Activated CD8-positive, alpha-beta memory T cell treated with anti-CD3 and anti-CD28 coated beads, Interleukin-2, amount 10 ng/mL, durations not matched to agents 7 days and 5 days (primary cell): ENCODE results near the gene FRMPD1. TPM values are rescaled to one million over a fixed set of nuclear protein-coding genes. Genes with fewer than 3 reads are reported as not detected.
"Not testable (repeated sequence)": the region's sequence is repeated elsewhere in the genome, so short reads cannot be mapped to it uniquely, and the experiment has no call there.

ENCODE experiments used
- ATAC-seq: fragments of 150-1000 bp; cut with Tn5 transposase; one replicate; pipeline ENCODE4 v1.10.0; 2021; ENCODE audit warnings: moderate library complexity
- CTCF ChIA-PET: fragments of 350-600 bp; sonication (Branson Sonifier 250); formaldehyde crosslinking; loops from one replicate; lab custom pipeline; 2021; ENCODE audit warnings: antibody characterized with exemption; lab: Charles Lee
- DNase-seq: peaks from one replicate; pipeline ENCODE4 v3.0.0-alpha.2; 2020
- H3K27ac Mint-ChIP-seq: one replicate; pipeline ENCODE4 v1.8.0; 2021; ENCODE audit warnings: mild to moderate bottlenecking, mixed read lengths
- H3K27me3 Mint-ChIP-seq: one replicate; pipeline ENCODE4 v1.8.0; 2021; ENCODE audit warnings: mixed read lengths
- H3K36me3 Mint-ChIP-seq: one replicate; pipeline ENCODE4 v1.8.0; 2021; ENCODE audit warnings: mild to moderate bottlenecking, mixed read lengths
- H3K4me1 Mint-ChIP-seq: one replicate; pipeline ENCODE4 v1.8.0; 2021; ENCODE audit warnings: mixed read lengths
- H3K4me3 Mint-ChIP-seq: one replicate; pipeline ENCODE4 v1.8.0; 2021; ENCODE audit warnings: mild to moderate bottlenecking, moderate library complexity, mixed read lengths
- H3K9me3 Mint-ChIP-seq: one replicate; pipeline ENCODE4 v1.8.0; 2022; ENCODE audit warnings: low read depth, mixed read lengths
- total RNA-seq, 2 experiments: library from RNA; stranded (reverse); gene quantifications; one replicate each; pipeline ENCODE4 v1.2.3, GENCODE V29; 2021

FRMPD1 gene
- total RNA-seq, 2 experiments from 2014 or later = not detected

DNA sequence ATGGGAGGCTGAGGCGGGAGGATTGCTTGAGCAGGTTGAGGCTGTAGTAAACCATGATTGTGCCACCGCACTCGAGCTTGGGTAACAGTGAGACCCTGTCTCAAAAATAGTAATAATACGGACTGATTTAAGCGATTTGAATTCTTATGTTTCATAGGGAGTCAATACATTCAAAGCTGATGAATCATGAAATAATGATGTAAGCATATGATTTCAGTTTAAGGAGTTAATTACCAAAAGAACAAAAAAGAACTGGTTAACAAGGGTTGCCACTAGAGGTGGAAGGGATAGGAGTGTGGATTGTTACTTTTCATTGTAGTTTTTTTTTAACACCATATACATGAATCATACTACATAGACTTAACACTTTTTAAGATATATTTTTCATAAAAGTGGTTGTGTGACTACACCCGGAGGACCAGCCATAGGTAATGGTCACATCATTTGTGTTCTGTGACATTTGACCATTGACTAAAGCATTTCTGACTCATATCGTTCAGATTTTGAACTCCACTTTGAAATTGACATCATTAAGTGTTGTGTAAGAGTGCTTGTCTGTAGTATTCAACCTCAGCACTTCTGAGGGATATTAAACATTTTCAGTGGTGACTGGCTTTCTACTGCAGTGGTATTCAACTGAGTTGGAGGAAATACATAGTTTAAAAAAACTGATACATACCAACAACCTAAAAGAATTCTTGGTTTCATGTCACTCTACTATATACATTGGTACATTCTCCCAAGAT, 109.8 kb downstream of the FRMPD1 start:
- DNase-seq (no peak), ATAC-seq (no peak)
- Mint-ChIP-seq H3K9me3 (no peaks in the 10 kb centered on the region), H3K36me3 (peaks cover 27% of the 10 kb centered on the region), H3K27ac (no peak overlapping the region), H3K27me3 (no peaks in the 10 kb centered on the region), H3K4me1 (peaks cover under 1% of the 10 kb centered on the region), H3K4me3 (no peak overlapping the region)
- CTCF ChIA-PET = interaction anchor here (1.1 kb wide), 1 partner anchor 9 kb away, joined by 4 read pairs; no protein-coding TSS in a partner anchor

DNA sequence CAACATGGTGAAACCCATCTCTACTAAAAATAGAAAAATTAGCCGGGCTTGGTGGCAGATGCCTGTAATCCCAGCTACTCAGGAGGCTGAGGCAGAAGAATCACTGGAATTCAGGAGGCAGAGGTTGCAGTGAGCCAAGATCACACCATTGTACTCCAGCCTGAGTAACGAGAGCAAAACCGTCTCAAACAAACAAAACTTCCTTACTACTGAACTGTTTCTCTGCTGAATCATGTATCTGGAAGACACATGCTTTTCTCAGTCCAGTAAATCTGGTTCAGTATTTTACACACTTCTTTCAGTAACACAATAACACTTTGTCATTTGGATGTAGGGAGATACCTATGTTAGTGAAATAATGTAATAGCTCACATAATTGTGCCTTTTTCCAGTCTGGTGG, 110.8 kb downstream of the FRMPD1 start:
- no peak for DNase-seq
- CTCF ChIA-PET = no interaction called here
- ATAC-seq = no peak
- H3K9me3 Mint-ChIP-seq = no peaks in the 10 kb centered on the region
- H3K36me3 Mint-ChIP-seq = peaks cover 29% of the 10 kb centered on the region
- H3K27ac Mint-ChIP-seq = no peak overlapping the region
- H3K27me3 Mint-ChIP-seq = no peaks in the 10 kb centered on the region
- no peak overlapping the region for H3K4me3 Mint-ChIP-seq
- no peaks in the 10 kb centered on the region for H3K4me1 Mint-ChIP-seq

DNA sequence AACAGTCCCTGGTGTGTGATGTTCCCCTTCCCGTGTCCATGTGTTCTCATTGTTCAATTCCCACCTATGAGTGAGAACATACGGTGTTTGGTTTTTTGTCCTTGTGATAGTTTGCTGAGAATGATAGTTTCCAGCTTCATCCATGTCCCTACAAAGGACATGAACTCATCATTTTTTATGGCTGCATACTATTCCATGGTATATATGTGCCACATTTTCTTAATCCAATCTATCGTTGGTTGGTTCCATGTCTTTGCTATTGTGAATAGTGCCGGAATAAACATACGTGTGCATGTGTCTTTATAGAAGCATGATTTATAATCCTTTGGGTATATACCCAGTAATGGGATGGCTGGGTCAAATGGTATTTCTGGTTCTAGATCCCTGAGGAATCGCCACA, 114.5 kb downstream of the FRMPD1 start:
- H3K27me3 Mint-ChIP-seq, H3K27ac Mint-ChIP-seq, H3K9me3 Mint-ChIP-seq, ATAC-seq, H3K4me1 Mint-ChIP-seq, CTCF ChIA-PET, DNase-seq, H3K4me3 Mint-ChIP-seq: not testable (repeated sequence)
- H3K36me3 Mint-ChIP-seq = peaks cover 39% of the 10 kb centered on the region

DNA sequence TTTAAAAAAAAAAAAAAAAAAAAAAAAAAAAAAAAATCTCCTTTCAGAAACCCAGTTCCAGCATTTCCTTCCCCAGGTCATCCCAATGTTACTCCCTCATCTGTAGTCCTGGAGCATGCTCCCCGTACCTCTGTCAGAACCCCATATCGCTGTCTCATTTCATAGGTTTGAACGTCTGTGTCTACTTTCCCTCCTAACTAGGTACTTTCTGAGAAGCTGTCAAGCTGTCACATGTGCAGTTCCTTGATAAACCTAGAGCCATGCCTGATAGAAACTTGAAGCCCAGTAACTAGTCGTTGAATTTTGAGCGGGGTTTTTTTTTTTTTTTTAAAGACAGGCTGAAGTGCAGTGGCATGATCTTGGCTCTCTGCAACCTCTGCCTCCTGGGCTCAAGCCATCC, 118.6 kb downstream of the FRMPD1 start:
- H3K4me1 Mint-ChIP-seq = no peaks in the 10 kb centered on the region
- no peaks in the 10 kb centered on the region for H3K27me3 Mint-ChIP-seq
- no peaks in the 10 kb centered on the region for H3K9me3 Mint-ChIP-seq
- CTCF ChIA-PET = interaction anchor here (1.1 kb wide), 1 partner anchor 9 kb away, joined by 4 read pairs; no protein-coding TSS in a partner anchor
- DNase-seq (no peak), ATAC-seq (no peak)
- H3K27ac Mint-ChIP-seq = peak overlapping the region; percentile 7
- no peak overlapping the region for H3K4me3 Mint-ChIP-seq
- peaks cover 37% of the 10 kb centered on the region for H3K36me3 Mint-ChIP-seq

DNA sequence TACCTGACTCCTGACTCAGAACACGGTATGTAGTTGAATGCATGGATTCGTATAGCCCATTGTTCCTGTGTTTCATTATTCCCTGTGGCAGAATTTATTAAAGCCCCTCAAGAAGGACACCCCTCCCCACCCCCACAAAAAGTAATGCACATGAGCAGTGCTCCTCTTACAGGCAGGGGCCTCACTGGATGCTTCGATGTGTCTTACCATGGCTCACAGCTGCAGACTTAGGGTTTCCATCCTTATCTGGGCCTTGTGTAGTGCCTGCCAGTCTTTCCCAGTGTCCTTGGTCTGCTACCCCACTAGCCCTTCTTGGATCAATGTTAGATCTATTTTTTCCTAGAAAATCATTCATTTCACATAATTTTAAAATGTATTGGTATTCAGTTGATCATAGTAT, 119.2 kb downstream of the FRMPD1 start:
- H3K27me3 Mint-ChIP-seq = no peaks in the 10 kb centered on the region
- no peak overlapping the region for H3K4me3 Mint-ChIP-seq
- ATAC-seq (no peak), DNase-seq (no peak)
- H3K4me1 Mint-ChIP-seq = no peaks in the 10 kb centered on the region
- H3K27ac Mint-ChIP-seq = no peak overlapping the region
- H3K36me3 Mint-ChIP-seq = peaks cover 36% of the 10 kb centered on the region
- CTCF ChIA-PET = interaction anchor here (1.1 kb wide), 1 partner anchor 10 kb away, joined by 4 read pairs; no protein-coding TSS in a partner anchor
- no peaks in the 10 kb centered on the region for H3K9me3 Mint-ChIP-seq

DNA sequence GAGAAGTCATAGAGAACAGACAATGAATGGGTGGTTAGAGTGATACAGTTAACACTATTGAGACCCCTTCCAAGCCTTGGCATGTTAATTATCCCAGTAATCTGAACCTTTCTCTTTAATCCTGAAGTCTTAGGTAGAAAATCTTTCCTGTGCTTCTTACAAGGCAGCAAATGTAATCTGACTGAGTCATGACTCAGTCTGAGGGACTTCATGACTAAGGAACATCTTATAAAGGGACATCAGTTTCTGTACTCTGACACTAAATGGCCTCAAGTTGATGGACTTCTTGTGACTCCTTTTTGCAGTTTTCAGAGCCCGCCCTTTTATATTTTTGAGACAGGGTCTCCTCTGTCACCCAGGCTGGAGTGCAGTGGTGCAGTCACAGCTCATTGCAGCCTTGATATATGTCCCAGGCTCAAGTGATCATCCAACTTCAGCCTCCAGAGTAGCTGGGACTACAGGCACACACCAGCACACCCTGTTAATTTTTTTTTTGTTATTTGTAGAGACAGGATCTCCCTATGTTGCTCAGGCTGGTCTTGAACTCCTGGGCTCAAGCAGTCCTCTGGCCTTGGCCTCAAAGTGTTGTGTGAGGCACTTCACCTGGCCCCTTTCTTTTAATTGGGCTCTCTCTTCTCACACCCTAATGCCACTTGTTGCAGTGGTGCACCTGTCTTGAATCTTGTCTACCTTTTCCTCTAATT, 124.6 kb downstream of the FRMPD1 start:
- H3K36me3 Mint-ChIP-seq = peaks cover 42% of the 10 kb centered on the region
- H3K9me3 Mint-ChIP-seq = no peaks in the 10 kb centered on the region
- no peak for DNase-seq
- no peak for ATAC-seq
- CTCF ChIA-PET = interaction anchor here (1.3 kb wide), 1 partner anchor 10 kb away, joined by 4 read pairs; the partner anchor contains the start of gene EXOSC3
- no peaks in the 10 kb centered on the region for H3K4me1 Mint-ChIP-seq
- no peaks in the 10 kb centered on the region for H3K27me3 Mint-ChIP-seq
- no peak overlapping the region for H3K27ac Mint-ChIP-seq
- H3K4me3 Mint-ChIP-seq = no peak overlapping the region

DNA sequence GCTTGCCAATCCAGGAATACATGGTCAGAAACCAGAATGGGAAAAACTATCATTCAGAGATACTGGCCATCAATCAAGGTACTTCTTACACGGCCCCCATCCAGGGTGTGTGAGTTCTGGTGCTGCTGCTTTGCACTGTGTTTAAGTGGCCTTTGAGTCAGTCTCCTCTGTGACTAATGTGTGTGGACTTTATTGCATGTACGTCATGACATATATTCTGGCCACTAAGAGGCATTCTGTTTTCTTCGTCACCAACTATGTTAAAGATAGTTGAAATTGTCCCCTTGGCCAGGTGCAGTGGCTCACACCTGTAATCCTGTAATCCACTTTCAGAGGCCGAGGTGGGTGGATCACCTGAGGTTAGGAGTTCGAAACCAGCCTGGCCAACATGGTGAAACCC, 125.6 kb downstream of the FRMPD1 start:
- DNase-seq (no peak), ATAC-seq (no peak)
- Mint-ChIP-seq H3K36me3 (peaks cover 51% of the 10 kb centered on the region), H3K4me3 (no peak overlapping the region), H3K27ac (no peak overlapping the region), H3K27me3 (no peaks in the 10 kb centered on the region), H3K4me1 (peaks cover 6% of the 10 kb centered on the region), H3K9me3 (no peaks in the 10 kb centered on the region)
- CTCF ChIA-PET = no interaction called here

DNA sequence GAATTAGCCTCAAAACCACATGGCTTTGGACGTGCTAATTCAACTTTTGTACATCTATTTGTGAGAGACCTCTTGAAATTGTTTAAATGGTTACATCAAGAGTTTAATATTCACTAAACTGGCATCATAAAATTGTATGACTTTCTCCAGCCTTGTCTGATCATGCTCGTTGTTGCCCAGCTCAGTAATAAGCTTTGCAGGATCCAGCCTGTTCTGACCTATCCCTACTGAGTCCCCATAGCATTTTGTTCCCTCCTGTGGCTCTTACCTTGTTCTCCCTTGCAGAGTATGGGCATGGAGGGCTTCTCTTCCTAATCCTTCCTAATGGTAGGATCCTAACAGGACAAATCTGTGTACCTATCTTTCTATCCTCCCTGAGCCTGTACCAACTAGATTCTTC, 127.8 kb downstream of the FRMPD1 start:
- DNase-seq (no peak), ATAC-seq (no peak)
- Mint-ChIP-seq H3K27ac (no peak overlapping the region), H3K4me1 (peaks cover 26% of the 10 kb centered on the region), H3K27me3 (no peaks in the 10 kb centered on the region), H3K36me3 (peaks cover 59% of the 10 kb centered on the region), H3K4me3 (no peak overlapping the region), H3K9me3 (no peaks in the 10 kb centered on the region)
- CTCF ChIA-PET = interaction anchor here (1.4 kb wide), 1 partner anchor 16 kb away, joined by 3 read pairs; no protein-coding TSS in a partner anchor

DNA sequence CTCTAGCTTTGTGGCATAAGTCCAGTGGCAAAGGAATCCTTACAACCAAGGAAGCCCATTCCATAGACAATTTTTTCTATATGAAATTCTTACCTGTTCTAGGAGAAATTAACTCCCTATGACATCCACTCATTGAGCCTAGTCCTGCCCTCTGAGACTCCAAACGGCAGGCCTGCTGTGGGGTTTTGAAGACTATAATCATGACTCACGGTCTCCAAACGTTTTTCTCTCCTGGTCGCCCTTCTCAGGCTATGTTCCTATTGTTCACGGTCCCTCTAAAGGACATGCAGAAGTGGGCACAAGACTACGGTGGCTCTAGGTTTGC, 133.5 kb downstream of the FRMPD1 start:
- ATAC-seq (peak; percentile 12), DNase-seq (no peak)
- Mint-ChIP-seq H3K36me3 (peaks cover 32% of the 10 kb centered on the region), H3K27me3 (no peaks in the 10 kb centered on the region), H3K4me1 (peaks cover 38% of the 10 kb centered on the region), H3K9me3 (no peaks in the 10 kb centered on the region), H3K27ac (peak overlapping the region; percentile 97), H3K4me3 (peak overlapping the region; percentile 96)
- CTCF ChIA-PET = interaction anchor here (1.2 to 2.9 kb wide), 4 partner anchors 9 to 35 kb away, joined by 3 to 19 read pairs (median 4); no protein-coding TSS in a partner anchor

DNA sequence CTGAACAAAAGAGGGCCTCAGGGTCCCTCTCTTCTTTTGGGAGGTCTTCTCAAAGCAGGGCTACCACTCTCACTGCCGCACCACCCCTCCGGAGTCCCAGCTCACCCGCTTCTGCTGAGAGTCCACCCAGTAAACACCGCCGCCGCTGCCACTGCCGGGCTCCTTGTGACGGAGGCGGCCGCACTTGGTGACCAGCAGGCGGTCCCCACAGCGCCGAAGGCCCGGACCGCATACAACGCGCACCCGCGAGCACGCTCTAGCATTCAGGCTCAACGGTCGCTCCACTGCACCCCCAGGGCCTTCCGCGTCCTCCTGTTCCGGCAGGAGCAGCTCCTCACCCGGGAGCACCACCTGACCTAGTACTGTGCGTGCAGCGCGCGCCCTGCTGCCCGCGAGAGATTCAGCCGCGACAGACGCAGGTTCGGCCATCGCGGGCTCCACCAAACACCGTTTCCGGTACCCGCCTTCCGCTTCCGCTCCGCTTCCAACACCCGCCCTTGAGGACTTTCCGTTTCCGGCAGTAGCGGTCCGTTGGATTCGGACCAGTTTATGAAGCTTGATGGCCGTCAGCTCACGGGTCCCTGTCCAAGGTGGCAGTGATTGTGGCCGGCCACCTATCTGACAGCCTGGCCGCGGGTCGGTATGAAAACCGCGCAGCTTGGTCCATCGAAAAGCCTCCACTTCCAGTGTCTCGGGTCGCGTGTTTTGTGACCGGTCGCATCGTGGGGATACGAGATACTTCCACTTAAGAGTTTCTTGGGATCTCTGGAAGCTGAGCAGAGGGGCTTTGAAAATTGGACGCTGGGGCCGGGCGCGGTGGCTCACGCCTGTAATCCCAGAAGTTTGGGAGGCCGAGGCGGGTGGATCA, 134.1 kb downstream of the FRMPD1 start, which contains the start of gene EXOSC3:
Gene EXOSC3 (minus strand): TSS at position 449 of the 868 bp plus-strand sequence. CDS start 20 bp downstream, at position 429.
- Mint-ChIP-seq H3K36me3 (peaks cover 32% of the 10 kb centered on the region), H3K27ac (peak within 1 kb of the TSS; percentile 97), H3K4me1 (peaks cover 38% of the 10 kb centered on the region), H3K4me3 (peak within 1 kb of the TSS; percentile 96), H3K27me3 (no peaks in the 10 kb centered on the region), H3K9me3 (no peaks in the 10 kb centered on the region)
- DNase-seq = peak; percentile 93
- CTCF ChIA-PET = interaction anchor here (0.5 to 2.9 kb wide), 7 partner anchors 10 to 323 kb away, joined by 3 to 19 read pairs (median 4); partner anchors contain the start of gene DCAF10
- peak; percentile 89 for ATAC-seq

DNA sequence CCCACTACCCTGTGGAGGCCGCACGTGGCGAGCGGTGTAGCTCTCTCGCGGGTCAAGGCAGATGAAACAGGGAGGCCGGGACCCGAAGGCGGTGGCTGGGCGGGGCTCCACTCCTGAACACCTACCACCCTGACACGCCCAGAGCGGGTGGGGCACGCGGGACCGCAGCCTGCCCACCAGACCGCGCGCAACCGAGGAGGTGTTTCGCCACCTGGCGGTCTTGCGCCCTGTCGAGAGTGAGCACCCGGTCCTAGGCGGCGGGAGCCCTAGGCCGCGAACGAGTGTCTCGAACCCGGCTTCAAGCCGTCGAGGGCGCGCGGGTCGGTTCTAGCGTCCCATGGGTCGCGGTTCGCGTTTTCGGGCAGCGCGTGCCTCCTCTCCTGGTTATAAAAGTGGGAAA, 136.3 kb downstream of the FRMPD1 start:
- CTCF ChIA-PET = interaction anchor here (1.2 to 2.9 kb wide), 2 partner anchors 8 to 11 kb away, joined by 3 to 19 read pairs; no protein-coding TSS in a partner anchor

DNA sequence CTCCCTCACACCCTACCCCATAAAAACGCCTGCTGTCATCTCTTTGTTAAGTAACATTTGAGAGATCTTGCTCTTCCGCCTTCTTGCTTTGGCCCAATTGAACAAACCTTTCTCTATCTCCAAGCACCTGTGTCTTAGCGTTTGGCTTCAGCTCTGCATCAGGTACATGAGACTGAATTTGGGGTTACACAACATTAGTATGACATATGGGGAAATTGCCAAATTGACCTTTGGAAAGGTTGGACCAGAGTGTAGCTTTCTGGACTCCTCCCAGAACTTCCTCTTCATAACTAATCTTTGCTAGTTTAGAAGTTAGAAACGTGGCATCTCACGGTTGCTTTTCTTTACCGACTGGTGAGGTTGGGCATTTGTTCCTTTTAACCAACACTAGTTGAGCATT, 137.6 kb downstream of the FRMPD1 start:
- Mint-ChIP-seq H3K9me3 (no peaks in the 10 kb centered on the region), H3K36me3 (peaks cover 12% of the 10 kb centered on the region), H3K4me1 (peaks cover 21% of the 10 kb centered on the region), H3K4me3 (no peak overlapping the region), H3K27me3 (no peaks in the 10 kb centered on the region), H3K27ac (no peak overlapping the region)
- ATAC-seq (no peak), DNase-seq (no peak)
- CTCF ChIA-PET = no interaction called here

More for the DNA sequence above, 136.3 kb downstream of the FRMPD1 start:
- Mint-ChIP-seq H3K4me3 (no peak overlapping the region), H3K4me1 (peaks cover 32% of the 10 kb centered on the region), H3K27me3 (no peaks in the 10 kb centered on the region), H3K9me3 (no peaks in the 10 kb centered on the region), H3K27ac (no peak overlapping the region), H3K36me3 (peaks cover 23% of the 10 kb centered on the region)
- DNase-seq (peak; percentile 42), ATAC-seq (no peak)

DNA sequence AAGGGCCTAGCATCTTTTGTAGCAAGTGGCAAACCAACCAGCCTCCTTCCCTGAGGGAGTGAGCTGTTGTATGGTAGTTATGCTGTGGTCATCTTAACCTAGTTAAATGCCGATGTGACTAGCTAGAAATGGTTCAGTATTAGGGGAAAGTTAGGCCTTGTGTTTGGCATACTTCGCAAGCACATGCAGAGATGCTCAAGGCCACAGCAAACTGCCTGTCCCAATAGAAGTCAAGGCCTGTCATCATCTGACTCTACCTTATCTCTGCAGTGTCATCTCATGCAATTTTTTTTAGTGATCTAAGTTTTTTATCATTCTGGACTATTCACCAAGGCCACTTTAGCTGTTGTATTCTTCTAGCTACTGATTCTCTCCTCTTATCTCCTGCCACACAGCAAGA, 139.3 kb downstream of the FRMPD1 start:
- H3K27ac Mint-ChIP-seq = no peak overlapping the region

More for the DNA sequence above, 139.3 kb downstream of the FRMPD1 start:
- H3K27me3 Mint-ChIP-seq = no peaks in the 10 kb centered on the region
- H3K36me3 Mint-ChIP-seq = peaks cover 9% of the 10 kb centered on the region
- no peak for ATAC-seq
- CTCF ChIA-PET = no interaction called here
- peaks cover 14% of the 10 kb centered on the region for H3K4me1 Mint-ChIP-seq
- no peak overlapping the region for H3K4me3 Mint-ChIP-seq
- H3K9me3 Mint-ChIP-seq = no peaks in the 10 kb centered on the region
- no peak for DNase-seq
